Measurements from ENCODE around the gene ATG12.

DNA sequence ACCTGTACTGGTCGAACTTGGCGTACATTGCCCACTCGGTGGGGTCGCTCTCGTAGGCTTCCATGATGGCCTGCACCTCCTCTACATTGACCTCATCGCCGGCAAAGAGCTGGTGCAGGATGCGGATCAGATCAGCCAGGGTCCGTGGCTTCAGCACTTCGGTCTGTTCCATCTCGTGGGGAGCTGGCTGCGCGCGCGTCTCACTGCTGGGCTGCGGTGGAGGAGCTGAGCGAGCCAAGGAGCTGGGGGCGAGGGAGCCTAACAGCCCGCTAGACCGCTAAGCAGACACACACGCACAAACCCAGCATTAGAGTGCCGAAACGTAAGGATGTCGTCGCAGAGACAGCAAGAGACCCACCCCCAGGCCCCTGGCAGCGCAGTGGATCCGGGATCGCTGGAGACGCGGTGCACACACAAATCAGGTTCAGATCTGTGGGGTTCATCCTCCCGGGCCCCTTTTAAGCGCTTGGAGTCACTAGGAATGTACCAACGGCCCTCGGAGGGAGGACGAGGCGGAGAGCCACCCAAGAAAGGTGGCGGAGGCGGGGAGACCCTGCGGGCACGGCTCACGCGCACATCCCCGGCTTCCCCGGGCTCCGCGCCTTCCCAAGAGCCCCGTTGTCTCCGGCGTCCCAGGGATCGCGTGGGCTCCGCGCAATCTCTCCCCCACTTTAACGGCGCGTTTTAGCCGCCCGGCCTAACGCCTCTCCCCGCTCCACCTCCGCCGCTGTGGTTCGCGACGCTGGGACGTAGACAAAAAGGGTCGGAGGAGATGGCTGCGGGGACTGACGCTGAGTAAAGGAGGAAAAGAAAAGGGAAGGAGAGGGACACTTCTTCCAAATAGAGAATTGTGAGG lies 24.9 kb downstream of the ATG12 start, which contains the start of gene CDO1:
- TF ChIP-seq, protein P1, sequence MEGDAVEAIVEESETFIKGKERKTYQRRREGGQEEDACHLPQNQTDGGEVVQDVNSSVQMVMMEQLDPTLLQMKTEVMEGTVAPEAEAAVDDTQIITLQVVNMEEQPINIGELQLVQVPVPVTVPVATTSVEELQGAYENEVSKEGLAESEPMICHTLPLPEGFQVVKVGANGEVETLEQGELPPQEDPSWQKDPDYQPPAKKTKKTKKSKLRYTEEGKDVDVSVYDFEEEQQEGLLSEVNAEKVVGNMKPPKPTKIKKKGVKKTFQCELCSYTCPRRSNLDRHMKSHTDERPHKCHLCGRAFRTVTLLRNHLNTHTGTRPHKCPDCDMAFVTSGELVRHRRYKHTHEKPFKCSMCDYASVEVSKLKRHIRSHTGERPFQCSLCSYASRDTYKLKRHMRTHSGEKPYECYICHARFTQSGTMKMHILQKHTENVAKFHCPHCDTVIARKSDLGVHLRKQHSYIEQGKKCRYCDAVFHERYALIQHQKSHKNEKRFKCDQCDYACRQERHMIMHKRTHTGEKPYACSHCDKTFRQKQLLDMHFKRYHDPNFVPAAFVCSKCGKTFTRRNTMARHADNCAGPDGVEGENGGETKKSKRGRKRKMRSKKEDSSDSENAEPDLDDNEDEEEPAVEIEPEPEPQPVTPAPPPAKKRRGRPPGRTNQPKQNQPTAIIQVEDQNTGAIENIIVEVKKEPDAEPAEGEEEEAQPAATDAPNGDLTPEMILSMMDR (conservative IDR thresholded peaks at IDR 0.05; ENCODE audit: low read length): no peak
- TF ChIP-seq EZH2phosphoT487 (IDR thresholded peaks at IDR 0.05; ENCODE audit: borderline replicate concordance): no peak
